ENCODE data around the gene ADAMTS17.

- TF ChIP-seq POLR2A (IDR thresholded peaks at IDR 0.05) (no peak), CTCF (IDR thresholded peaks at IDR 0.05) (no peak)
Observed at GRCh38 chr15:100034191-100034590, 307.6 kb downstream of the ADAMTS17 start.
